Measurements from ENCODE around the gene SOWAHD. TPM values are rescaled to one million over a fixed set of nuclear protein-coding genes. Genes with fewer than 3 reads are reported as not detected.
"Not testable (repeated sequence)": the region's sequence is repeated elsewhere in the genome, so short reads cannot be mapped to it uniquely, and the experiment has no call there.

Gene SOWAHD
- total RNA-seq, 4 donors from 2014 or later = 1.3 to 2.7 (median 2.5) TPM; not detected in 1

- DNase-seq = peak; percentile 78 to 94 (median 84)
- H3K36me3 ChIP-seq = peaks cover 0 to 4% (median 0%) of the 10 kb centered on the region in 3 donors
- peak within 1 kb of the TSS; percentile 83 to 97 (median 87) for H3K27ac ChIP-seq
- H3K27me3 ChIP-seq = no peaks in the 10 kb centered on the region
- peak; percentile 30 to 74 for TF ChIP-seq POLR2A (IDR thresholded peaks at IDR 0.05)
- no peak for TF ChIP-seq CTCF (IDR thresholded peaks at IDR 0.05)
- H3K4me1 ChIP-seq = peaks cover 0 to 25% (median 0%) of the 10 kb centered on the region in 4 donors
- peak within 1 kb of the TSS; percentile 54 to 81 (median 71) for H3K4me3 ChIP-seq
- H3K9me3 ChIP-seq = no peaks in the 10 kb centered on the region
These were observed 33.2 kb downstream of the SOWAHD start, which contains the start of gene RPL39 for GRCh38 chrX:119791437-119792231. RPL39 (minus strand) TSS chrX:119791630; CDS start chrX:119791576, 54 bp downstream.

GRCh38 chrX:119801253-119802221 is 43.1 kb downstream of the SOWAHD start:
- H3K4me3 ChIP-seq = no peak overlapping the region
- H3K27ac ChIP-seq = no peak overlapping the region
- no peaks in the 10 kb centered on the region for H3K9me3 ChIP-seq
- no peaks in the 10 kb centered on the region for H3K4me1 ChIP-seq
- H3K27me3 ChIP-seq = no peaks in the 10 kb centered on the region
- no peak for TF ChIP-seq POLR2A (IDR thresholded peaks at IDR 0.05)
- no peak for TF ChIP-seq CTCF (IDR thresholded peaks at IDR 0.05)
- no peaks in the 10 kb centered on the region for H3K36me3 ChIP-seq
- no peak for DNase-seq

- H3K36me3 ChIP-seq = no peaks in the 10 kb centered on the region
- DNase-seq = no peak
- H3K4me3 ChIP-seq = no peak overlapping the region
- H3K27me3 ChIP-seq = no peaks in the 10 kb centered on the region
- no peak overlapping the region for H3K27ac ChIP-seq
- H3K9me3 ChIP-seq = no peaks in the 10 kb centered on the region
- H3K4me1 ChIP-seq = no peaks in the 10 kb centered on the region
- no peak for TF ChIP-seq POLR2A (IDR thresholded peaks at IDR 0.05)
- no peak for TF ChIP-seq CTCF (IDR thresholded peaks at IDR 0.05)
These were observed 44.2 kb downstream of the SOWAHD start for GRCh38 chrX:119802546-119802945.

GRCh38 chrX:119808461-119808860 is 50.1 kb downstream of the SOWAHD start:
- H3K4me1 ChIP-seq, H3K36me3 ChIP-seq, H3K9me3 ChIP-seq, DNase-seq, H3K27ac ChIP-seq, H3K4me3 ChIP-seq, H3K27me3 ChIP-seq: not testable (repeated sequence)

GRCh38 chrX:119809185-119809666 is 50.8 kb downstream of the SOWAHD start:
- no peaks in the 10 kb centered on the region for H3K9me3 ChIP-seq
- no peaks in the 10 kb centered on the region for H3K4me1 ChIP-seq
- no peak for DNase-seq
- TF ChIP-seq CTCF (IDR thresholded peaks at IDR 0.05) (no peak), POLR2A (IDR thresholded peaks at IDR 0.05) (no peak)
- no peak overlapping the region for H3K4me3 ChIP-seq
- H3K36me3 ChIP-seq = no peaks in the 10 kb centered on the region
- H3K27me3 ChIP-seq = no peaks in the 10 kb centered on the region
- H3K27ac ChIP-seq = no peak overlapping the region

Small RNA genes within 50 kb of the gene (small RNA-seq; reads per million reads assigned to genes)
- 0 reads per million in 2 donors for gene SNORA69

Other genes starting within 250 kb of the SOWAHD start
- gene STEEP1, start 193.2 kb upstream of the SOWAHD start, total RNA-seq = 10 to 100 TPM; 15.4 to 25.7 (median 20.8) TPM
- gene UBE2A, start 184.0 kb upstream of the SOWAHD start, total RNA-seq = 10 to 100 TPM; 33.8 to 49.0 (median 35.7) TPM
- gene NKRF, start 152.2 kb upstream of the SOWAHD start, total RNA-seq = 1 to 10 TPM; 4.0 to 9.9 (median 6.2) TPM
- 100 to 1,000 TPM in 1 of 4 donors, 10 to 100 TPM in 2, 1 to 10 TPM in 1; 4.9 to 116 (median 15.5) TPM for gene SEPTIN6, start 65.4 kb upstream of the SOWAHD start, total RNA-seq
- 1,000 to 10,000 TPM in 2 of 4 donors, 100 to 1,000 TPM in 2; 781 to 2,903 (median 945) TPM for gene RPL39, start 33.0 kb downstream of the SOWAHD start, total RNA-seq
- gene UPF3B, start 94.4 kb downstream of the SOWAHD start, total RNA-seq = 10 to 100 TPM in 2 of 4 donors, 1 to 10 TPM in 2; 5.3 to 28.9 (median 8.8) TPM
- 10 to 100 TPM; 11.6 to 16.6 (median 15.6) TPM for gene RNF113A, start 113.1 kb downstream of the SOWAHD start, total RNA-seq
- gene NDUFA1, start 113.2 kb downstream of the SOWAHD start, total RNA-seq = 100 to 1,000 TPM in 1 of 4 donors, 10 to 100 TPM in 3; 58.1 to 109 (median 68.7) TPM
- not detected for gene AKAP14, start 137.3 kb downstream of the SOWAHD start, total RNA-seq
- 10 to 100 TPM in 2 of 4 donors, 1 to 10 TPM in 2; 4.1 to 10.5 (median 7.7) TPM for gene NKAP, start 185.2 kb downstream of the SOWAHD start, total RNA-seq